Measurements from ENCODE around the gene LIMA1.
"Not testable (repeated sequence)": the region's sequence is repeated elsewhere in the genome, so short reads cannot be mapped to it uniquely, and the experiment has no call there.

DNA sequence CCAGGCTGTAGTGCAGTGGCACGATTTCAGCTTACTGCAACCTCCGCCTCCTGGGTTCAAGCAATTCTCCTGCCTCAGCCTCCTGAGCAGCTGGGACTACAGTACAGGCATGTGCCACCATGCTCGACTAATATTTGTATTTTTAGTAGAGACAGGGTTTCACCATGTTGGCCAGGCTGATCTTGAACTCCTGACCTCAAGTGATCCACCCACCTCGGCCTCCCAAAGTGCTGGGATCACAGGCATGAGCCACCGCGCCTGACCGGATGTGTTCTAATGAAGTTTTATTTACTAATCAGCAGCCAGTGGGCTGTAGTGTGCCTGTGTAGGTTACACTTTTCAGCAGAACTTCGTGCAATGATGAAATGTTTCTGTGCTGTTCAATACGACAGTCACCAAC, 35.7 kb downstream of the LIMA1 start:
- TF ChIP-seq POLR2A (IDR thresholded peaks at IDR 0.05) = not testable (repeated sequence)
- TF ChIP-seq, protein P1, sequence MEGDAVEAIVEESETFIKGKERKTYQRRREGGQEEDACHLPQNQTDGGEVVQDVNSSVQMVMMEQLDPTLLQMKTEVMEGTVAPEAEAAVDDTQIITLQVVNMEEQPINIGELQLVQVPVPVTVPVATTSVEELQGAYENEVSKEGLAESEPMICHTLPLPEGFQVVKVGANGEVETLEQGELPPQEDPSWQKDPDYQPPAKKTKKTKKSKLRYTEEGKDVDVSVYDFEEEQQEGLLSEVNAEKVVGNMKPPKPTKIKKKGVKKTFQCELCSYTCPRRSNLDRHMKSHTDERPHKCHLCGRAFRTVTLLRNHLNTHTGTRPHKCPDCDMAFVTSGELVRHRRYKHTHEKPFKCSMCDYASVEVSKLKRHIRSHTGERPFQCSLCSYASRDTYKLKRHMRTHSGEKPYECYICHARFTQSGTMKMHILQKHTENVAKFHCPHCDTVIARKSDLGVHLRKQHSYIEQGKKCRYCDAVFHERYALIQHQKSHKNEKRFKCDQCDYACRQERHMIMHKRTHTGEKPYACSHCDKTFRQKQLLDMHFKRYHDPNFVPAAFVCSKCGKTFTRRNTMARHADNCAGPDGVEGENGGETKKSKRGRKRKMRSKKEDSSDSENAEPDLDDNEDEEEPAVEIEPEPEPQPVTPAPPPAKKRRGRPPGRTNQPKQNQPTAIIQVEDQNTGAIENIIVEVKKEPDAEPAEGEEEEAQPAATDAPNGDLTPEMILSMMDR (IDR thresholded peaks at IDR 0.05) = not testable (repeated sequence)
